HG03064 (cell line): ENCODE measurements around the gene RANBP3L.
"Not testable (repeated sequence)": the region's sequence is repeated elsewhere in the genome, so short reads cannot be mapped to it uniquely, and the experiment has no call there.

Source experiments
- ATAC-seq: cut with Tn5 transposase; IDR thresholded peaks from one replicate; pipeline ENCODE4 v1.9.1; 2021; ENCODE audit warnings: low read depth; ENCODE audit not compliant: unreplicated experiment

RANBP3L gene

DNA sequence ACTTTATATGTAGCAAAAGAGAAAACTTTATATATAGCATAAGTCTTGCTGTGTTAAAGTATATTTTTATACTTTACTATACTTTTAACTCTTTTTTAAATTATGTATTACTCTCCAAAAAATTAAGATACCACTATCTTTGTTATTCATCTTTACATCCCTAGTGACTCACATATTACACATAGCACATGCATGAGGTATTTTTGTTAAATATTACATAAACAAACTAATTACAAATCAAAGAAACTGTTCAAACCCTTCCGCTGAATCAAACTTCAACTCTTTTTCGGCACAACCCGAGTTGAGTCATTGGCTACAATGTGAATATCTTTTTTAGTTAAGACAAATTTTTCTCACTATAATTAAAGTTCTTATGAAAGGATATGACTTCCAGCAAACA is 92.0 kb downstream of the RANBP3L start:
- no peak for ATAC-seq

DNA sequence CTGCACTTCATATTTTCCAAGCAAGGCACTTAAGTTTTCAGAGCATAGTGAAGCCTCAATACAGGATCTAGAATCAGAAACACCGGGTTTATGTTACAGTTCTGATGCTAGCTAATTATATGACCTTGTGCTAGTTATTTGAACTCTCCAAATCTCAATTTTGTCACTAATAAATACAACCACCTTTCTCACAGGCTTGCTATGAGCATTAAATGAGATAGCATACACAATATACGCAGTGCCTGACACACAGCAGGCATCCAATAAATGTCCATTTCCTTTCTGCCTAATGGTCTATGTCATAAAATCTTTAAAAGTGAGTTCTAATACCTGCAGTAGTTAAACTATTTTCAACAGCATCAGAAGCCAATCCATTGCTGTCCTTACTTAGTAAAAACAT is 92.9 kb downstream of the RANBP3L start:
- ATAC-seq: no peak

DNA sequence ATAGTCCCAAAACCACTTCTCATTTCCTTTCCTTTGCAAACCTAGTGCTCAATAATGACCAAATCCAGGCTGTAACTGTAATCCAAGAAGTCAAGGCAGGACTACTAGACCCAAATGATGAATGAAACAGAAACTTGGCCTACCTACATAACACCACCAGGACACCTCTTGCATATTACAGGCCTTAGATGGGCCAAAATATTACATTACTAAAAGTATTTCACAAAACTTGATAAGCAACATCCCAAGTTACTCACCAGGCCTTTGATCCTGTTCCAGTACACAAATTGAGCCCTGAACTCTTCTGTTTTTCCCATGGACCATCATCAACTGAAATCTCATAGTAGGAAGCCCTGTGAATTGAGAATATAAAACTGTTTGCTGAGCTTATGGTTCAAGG is 94.8 kb downstream of the RANBP3L start:
- no peak for ATAC-seq

DNA sequence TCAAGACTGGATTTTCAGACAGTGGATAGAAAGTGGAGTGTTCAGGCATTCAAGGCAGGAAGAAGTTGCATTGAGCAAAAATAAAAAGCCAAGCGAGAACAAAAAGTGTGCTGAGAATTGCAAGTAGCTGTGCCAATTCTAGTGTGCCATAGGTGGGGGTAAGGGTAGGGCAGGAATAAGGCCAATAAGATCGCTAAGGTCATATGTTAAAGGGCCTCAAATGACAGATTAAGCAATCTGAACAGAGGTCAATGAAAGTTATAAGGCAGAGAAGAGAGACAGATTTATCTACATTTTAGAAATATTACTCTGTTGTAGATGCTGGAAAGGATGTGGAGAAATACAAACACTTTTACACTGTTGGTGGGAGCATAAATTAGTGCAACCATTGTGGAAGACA is 96.4 kb downstream of the RANBP3L start:
- no peak for ATAC-seq

DNA sequence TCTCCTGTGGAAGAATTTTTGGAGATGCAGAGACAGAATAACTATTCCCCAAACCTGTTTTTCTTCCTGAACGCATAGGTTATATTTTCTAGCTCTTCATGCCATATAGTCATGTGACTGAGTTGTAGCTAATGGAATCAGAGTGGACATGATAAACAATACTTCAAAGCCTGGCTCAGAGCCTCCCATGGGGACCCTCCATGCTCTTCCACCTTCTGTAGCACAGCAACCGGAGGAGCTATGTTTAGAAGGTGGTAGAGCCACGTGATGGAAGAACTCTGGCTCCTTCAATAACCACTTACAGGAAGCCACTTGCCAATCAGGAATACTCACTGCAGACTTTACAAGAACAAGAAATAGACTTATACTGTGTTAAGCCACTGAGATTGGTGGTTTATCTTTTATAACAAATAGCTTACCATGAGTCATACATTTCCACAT is 99.2 kb downstream of the RANBP3L start:
- no peak for ATAC-seq

DNA sequence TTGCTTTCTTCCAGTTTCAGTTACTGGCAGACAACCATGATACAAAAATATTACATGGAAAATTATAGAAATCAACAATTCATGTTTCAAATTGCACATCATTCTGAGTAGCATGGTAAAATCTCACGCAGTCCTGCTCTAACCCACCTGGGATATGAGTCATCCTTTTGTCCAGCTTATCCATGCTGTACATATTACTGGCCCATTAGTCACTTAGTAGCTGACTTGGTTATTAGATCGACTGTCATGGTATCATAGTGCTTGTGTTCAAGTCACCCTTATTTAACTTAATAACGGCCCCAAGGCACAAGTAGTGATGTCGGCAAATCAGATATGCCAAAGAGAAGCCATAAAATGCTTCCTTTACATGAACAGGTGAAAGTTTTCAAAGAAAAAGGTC is 101.2 kb downstream of the RANBP3L start:
- no peak for ATAC-seq

DNA sequence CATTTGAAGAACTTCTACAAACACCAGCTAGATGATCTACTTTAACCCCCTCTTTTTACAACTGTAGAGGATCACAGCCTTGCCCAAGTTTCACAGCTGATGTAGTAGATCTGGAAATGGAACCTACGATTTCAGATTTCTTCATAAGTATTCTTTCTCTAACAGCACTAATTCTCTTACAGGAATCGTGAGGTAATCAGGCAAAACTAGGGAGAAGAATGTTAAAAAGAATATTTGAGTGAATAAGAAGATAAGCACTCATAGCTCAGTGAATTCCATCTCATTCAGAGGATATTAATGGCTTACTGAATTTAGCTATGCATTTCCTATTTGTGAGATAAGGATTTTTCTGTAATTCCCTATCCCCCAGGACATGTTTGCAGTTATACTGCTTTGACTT is 102.1 kb downstream of the RANBP3L start:
- no peak for ATAC-seq

DNA sequence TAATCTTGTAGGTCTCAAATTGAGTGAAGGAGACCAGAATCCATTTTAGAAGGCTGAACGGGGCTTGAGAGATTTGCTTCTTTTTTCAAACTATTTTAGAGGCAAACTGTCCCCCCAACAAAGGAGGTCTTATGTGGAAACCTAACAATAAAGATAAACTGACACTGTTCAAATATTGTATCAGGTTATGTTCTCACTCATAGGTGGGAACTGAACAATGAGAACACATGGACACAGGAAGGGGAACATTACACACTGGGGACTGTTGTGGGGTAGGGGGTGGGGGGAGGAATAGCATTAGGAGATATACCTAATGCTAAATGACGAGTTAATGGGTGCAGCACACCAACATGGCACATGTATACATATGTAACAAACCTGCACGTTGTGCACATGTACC is 102.9 kb downstream of the RANBP3L start:
- not testable (repeated sequence) for ATAC-seq
